HCT116 (cell line): ENCODE results near the gene NSUN4. TPM values are rescaled to one million over a fixed set of nuclear protein-coding genes. Genes with fewer than 3 reads are reported as not detected.
A peak's percentile ranks its signal among the peaks of the same experiment; 100 is the strongest.

Experiments
- ATAC-seq: fragments of 200-7000 bp; cut with Tn5 transposase; 2 replicates; pipeline ENCODE4 v1.9.1; 2020; ENCODE audit warnings: mild to moderate bottlenecking, moderate library complexity
- BruUV-seq: library from RNA; stranded (reverse); fragments of 400-500 nt; replicated peaks from 2 replicates; lab custom pipeline; 2021; lab: Mats Ljungman, UMichigan
- CTCF ChIA-PET: fragments of 300-600 bp; sonication (Branson Sonifier 250); formaldehyde crosslinking; loops from one replicate; lab custom pipeline; 2021; ENCODE audit warnings: antibody characterized with exemption; lab: Charles Lee
- POLR2A ChIA-PET: fragments of 300-600, 350-600 bp; sonication (Branson Sonifier 250); formaldehyde crosslinking; loops from one replicate; lab custom pipeline; 2021; ENCODE audit warnings: antibody characterized with exemption; lab: Charles Lee
- RAD21 ChIA-PET, 2 experiments: fragments of 300-600 bp; sonication (Branson Sonifier 250); formaldehyde crosslinking; loops; one replicate each; lab custom pipeline; 2023; ENCODE audit warnings: low total read pairs in 2 of 2; ENCODE audit not compliant: uncharacterized antibody in 2 of 2, unreplicated experiment in 2 of 2, low non-redundant PET in 1 of 2; lab: Charles Lee
- DNase-seq: peaks from one replicate; pipeline ENCODE4 v3.0.0-alpha.2; 2010; ENCODE audit warnings: low read depth, low spot score
- H2AFZ ChIP-seq: fragments of 200-600 bp; shearing (Covaris generic), sonication (generic); 2 replicates; pipeline ENCODE4 v1.6.1; 2017; ENCODE audit warnings: low read depth, mixed run types, mixed read lengths, antibody characterized with exemption, low read length; ENCODE audit not compliant: poor library complexity, severe bottlenecking
- H3K27ac ChIP-seq: 2 replicates; pipeline ENCODE4 v1.5.1; 2012; ENCODE audit warnings: low read depth, low read length
- H3K27me3 ChIP-seq: fragments of 200-600 bp; sonication (generic); 2 replicates; pipeline ENCODE4 v1.6.1; 2016; ENCODE audit warnings: mixed run types, low read length, mixed read lengths; ENCODE audit not compliant: insufficient read depth
- H3K36me3 ChIP-seq, 2 experiments: fragments of 200-500 bp in 1 of 2; fragments of 200-600 bp in 1 of 2; sonication (Bioruptor generic) in 1 of 2; sonication (generic) in 1 of 2; 2 replicates each; pipeline versions ENCODE4 v1.5.1 to v1.6.1; 2014 to 2016; ENCODE audit warnings: low read length in 2 of 2, inconsistent platforms in 1 of 2, mixed read lengths in 1 of 2, mixed run types in 1 of 2; ENCODE audit not compliant: insufficient read depth in 2 of 2, control insufficient read depth in 1 of 2
- H3K4me1 ChIP-seq, 2 experiments: fragments of 200-600 bp in 1 of 2; sonication (generic) in 1 of 2; 2 replicates each; pipeline versions ENCODE4 v1.5.1 to v1.6.1; 2012 to 2017; ENCODE audit warnings: low read length in 2 of 2, inconsistent platforms in 1 of 2, mild to moderate bottlenecking in 1 of 2, mixed read lengths in 1 of 2, mixed run types in 1 of 2, moderate library complexity in 1 of 2; ENCODE audit not compliant: insufficient read depth in 2 of 2, control insufficient read depth in 1 of 2
- H3K4me2 ChIP-seq: fragments of 200-600 bp; sonication (generic); 2 replicates; pipeline ENCODE4 v1.6.1; 2017; ENCODE audit warnings: mixed run types, low read length, mixed read lengths
- H3K4me3 ChIP-seq, 2 experiments: fragments of 200-600 bp in 1 of 2; sonication (generic) in 1 of 2; replicated peaks in 1 of 2; 2 replicates each; pipeline ENCODE4 v1.5.1; 2011 to 2016; ENCODE audit warnings: low read length in 2 of 2, control low read depth in 1 of 2, low read depth in 1 of 2, mild to moderate bottlenecking in 1 of 2, mixed read lengths in 1 of 2, mixed run types in 1 of 2
- H3K79me2 ChIP-seq: fragments of 200-600 bp; sonication (generic); 2 replicates; pipeline ENCODE4 v1.6.1; 2017; ENCODE audit warnings: mild to moderate bottlenecking, mixed run types, low read length, moderate library complexity, mixed read lengths; ENCODE audit not compliant: insufficient read depth
- H3K9ac ChIP-seq: fragments of 200-600 bp; sonication (generic); 2 replicates; pipeline ENCODE4 v1.6.1; 2016; ENCODE audit warnings: low read length, mixed read lengths
- H3K9me2 ChIP-seq: fragments of 200-600 bp; sonication (generic), shearing (Covaris generic); 2 replicates; pipeline ENCODE4 v1.6.1; 2017; ENCODE audit warnings: mixed run types, mild to moderate bottlenecking, moderate library complexity; ENCODE audit not compliant: insufficient read depth
- H3K9me3 ChIP-seq, 2 experiments: fragments of 200-500 bp in 1 of 2; fragments of 200-600 bp in 1 of 2; sonication (Bioruptor generic) in 1 of 2; sonication (generic) in 1 of 2; 2 replicates each; pipeline ENCODE4 v1.6.1; 2014 to 2017; ENCODE audit warnings: low read length in 2 of 2, mixed read lengths in 2 of 2, inconsistent platforms in 1 of 2, low read depth in 1 of 2, mild to moderate bottlenecking in 1 of 2, mixed run types in 1 of 2, moderate library complexity in 1 of 2; ENCODE audit not compliant: control insufficient read depth in 1 of 2, insufficient read depth in 1 of 2
- H4K20me1 ChIP-seq: fragments of 200-600 bp; sonication (generic), shearing (Covaris generic); 2 replicates; pipeline ENCODE4 v1.6.1; 2017; ENCODE audit warnings: mixed run types, mild to moderate bottlenecking, moderate library complexity; ENCODE audit not compliant: insufficient read depth
- EZH2 ChIP-seq: fragments of 200-600 bp; sonication (generic); IDR thresholded peaks from 2 replicates; pipeline ENCODE4 v1.6.1; 2017; ENCODE audit warnings: antibody characterized with exemption, mixed run types
- JUND ChIP-seq: IDR thresholded peaks from 2 replicates; pipeline ENCODE4 v1.6.1; 2012
- REST ChIP-seq: IDR thresholded peaks from 2 replicates; pipeline ENCODE4 v1.6.1; 2012; ENCODE audit warnings: low read depth
- SP1 ChIP-seq: IDR thresholded peaks from 2 replicates; pipeline ENCODE4 v1.6.1; 2012; ENCODE audit warnings: low read depth
- YY1 ChIP-seq: IDR thresholded peaks from 2 replicates; pipeline ENCODE4 v1.6.1; 2011; ENCODE audit warnings: low read length, low read depth, moderate library complexity, mild to moderate bottlenecking; ENCODE audit not compliant: insufficient replicate concordance; ENCODE audit errors: extremely low read depth
- intact Hi-C: fragments of 100-400 bp; cut with micrococcal nuclease; formaldehyde crosslinking; loops from 2 replicates; pipeline ENCODE4 v1.10.0; 2022
- total RNA-seq: library from RNA; stranded (reverse); gene quantifications from one replicate; pipeline ENCODE4 v1.2.1, GENCODE V29; 2021; ENCODE audit not compliant: unreplicated experiment
- TF ChIP-seq, protein P1 (sequence below): IDR thresholded peaks from 2 replicates; pipeline ENCODE4 v1.6.1; 2011; ENCODE audit warnings: mild to moderate bottlenecking, low read length, moderate library complexity; ENCODE audit not compliant: insufficient replicate concordance; ENCODE audit errors: extremely low read depth

Gene NSUN4
- total RNA-seq, 1 experiment from 2014 or later: 27.8 TPM

- DNase-seq (no peak), ATAC-seq (no peak)
- Histone ChIP-seq H3K9ac (no peak overlapping the region), H4K20me1 (peaks cover 24% of the 10 kb centered on the region; the same call in 1 of the 2 replicates), H3K27ac (no peak overlapping the region), H3K4me1 (peaks cover 6 to 13% of the 10 kb centered on the region in 2 experiments; a peak in 3 of 4 replicates), H3K4me2 (no peak overlapping the region), H3K9me3 (no peaks in the 10 kb centered on the region), H3K79me2 (peaks cover 93% of the 10 kb centered on the region), H3K9me2 (no peaks in the 10 kb centered on the region), H3K27me3 (no peaks in the 10 kb centered on the region), H3K36me3 (peaks cover 20 to 29% of the 10 kb centered on the region in 2 experiments), H2AFZ (no peak overlapping the region), H3K4me3 (no peak overlapping the region)
- RAD21 ChIA-PET: no interaction called here
- POLR2A ChIA-PET: no interaction called here
- BruUV-seq: TSS peak; percentile 0
- TF ChIP-seq EZH2: no peak
- intact Hi-C loops: no loop called here
- CTCF ChIA-PET: no interaction called here
Measured at GRCh38 chr1:46306159-46306530, 34.5 kb upstream of the NSUN4 start.

DNA sequence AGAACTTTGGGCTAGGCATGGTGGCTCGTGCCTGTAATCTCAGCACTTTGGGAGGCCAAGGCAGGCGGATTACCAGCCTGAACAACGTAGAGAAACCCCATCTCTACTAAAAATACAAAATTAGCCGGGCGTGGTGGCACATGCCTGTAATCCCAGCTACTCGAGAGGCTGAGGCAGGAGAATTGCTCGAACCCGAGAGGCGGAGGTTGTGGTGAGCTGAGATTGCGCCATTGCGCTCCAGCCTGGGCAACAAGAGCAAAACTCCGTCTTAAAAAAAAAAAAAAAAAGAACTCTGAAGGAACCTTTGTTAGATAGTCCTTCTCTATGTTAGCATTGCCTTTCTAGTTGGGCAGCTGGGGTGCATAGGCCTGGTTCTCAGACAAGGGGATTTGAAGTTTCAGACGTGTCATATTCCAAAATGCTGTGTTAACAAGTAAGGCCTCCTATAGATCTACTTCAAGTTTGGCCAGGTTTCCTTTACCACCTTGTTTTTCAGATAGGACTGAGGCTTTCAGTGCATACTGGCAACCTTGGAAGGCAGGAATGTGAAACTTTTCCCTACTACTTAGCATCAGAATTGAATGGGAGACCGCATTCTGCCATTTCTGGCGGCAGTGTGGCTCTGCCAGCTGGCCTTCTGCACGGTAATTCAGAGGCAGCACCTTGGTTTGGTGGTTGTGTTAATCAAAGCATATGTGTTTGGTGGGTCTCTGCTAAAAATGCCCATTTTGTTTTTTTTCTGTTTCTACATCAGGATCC lies 31.0 kb upstream of the NSUN4 start:
- H3K4me1 ChIP-seq: peaks cover 5 to 7% of the 10 kb centered on the region in 2 experiments; a peak in 2 of 4 replicates
- no TSS peak for BruUV-seq
- H3K27ac ChIP-seq: no peak overlapping the region
- H3K4me2 ChIP-seq: no peak overlapping the region
- no peak overlapping the region for H3K4me3 ChIP-seq
- DNase-seq (no peak), ATAC-seq (no peak)
- no peaks in the 10 kb centered on the region for H3K27me3 ChIP-seq
- H3K79me2 ChIP-seq: peaks cover 65% of the 10 kb centered on the region
- H2AFZ ChIP-seq: no peak overlapping the region
- ChIA-PET CTCF (interaction anchor here (0.9 kb wide), 1 partner anchor 65 kb away, joined by 3 read pairs; no protein-coding TSS in a partner anchor), POLR2A (no interaction called here), RAD21 (no interaction called here)
- no peak for TF ChIP-seq EZH2
- no peak for TF ChIP-seq YY1
- TF ChIP-seq JUND: no peak
- TF ChIP-seq REST: no peak
- TF ChIP-seq, protein P1, sequence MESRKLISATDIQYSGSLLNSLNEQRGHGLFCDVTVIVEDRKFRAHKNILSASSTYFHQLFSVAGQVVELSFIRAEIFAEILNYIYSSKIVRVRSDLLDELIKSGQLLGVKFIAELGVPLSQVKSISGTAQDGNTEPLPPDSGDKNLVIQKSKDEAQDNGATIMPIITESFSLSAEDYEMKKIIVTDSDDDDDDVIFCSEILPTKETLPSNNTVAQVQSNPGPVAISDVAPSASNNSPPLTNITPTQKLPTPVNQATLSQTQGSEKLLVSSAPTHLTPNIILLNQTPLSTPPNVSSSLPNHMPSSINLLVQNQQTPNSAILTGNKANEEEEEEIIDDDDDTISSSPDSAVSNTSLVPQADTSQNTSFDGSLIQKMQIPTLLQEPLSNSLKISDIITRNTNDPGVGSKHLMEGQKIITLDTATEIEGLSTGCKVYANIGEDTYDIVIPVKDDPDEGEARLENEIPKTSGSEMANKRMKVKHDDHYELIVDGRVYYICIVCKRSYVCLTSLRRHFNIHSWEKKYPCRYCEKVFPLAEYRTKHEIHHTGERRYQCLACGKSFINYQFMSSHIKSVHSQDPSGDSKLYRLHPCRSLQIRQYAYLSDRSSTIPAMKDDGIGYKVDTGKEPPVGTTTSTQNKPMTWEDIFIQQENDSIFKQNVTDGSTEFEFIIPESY: no peak
- TF ChIP-seq SP1: no peak
- H3K36me3 ChIP-seq: peaks cover 41 to 57% of the 10 kb centered on the region in 2 experiments
- no peaks in the 10 kb centered on the region for H3K9me3 ChIP-seq
- H3K9me2 ChIP-seq: no peaks in the 10 kb centered on the region
- H4K20me1 ChIP-seq: peaks cover 24% of the 10 kb centered on the region; the same call in 1 of the 2 replicates
- no peak overlapping the region for H3K9ac ChIP-seq
- intact Hi-C loops: no loop called here
